K562 (cell line): ENCODE results near the gene PIGQ. TPM values are rescaled to one million over a fixed set of nuclear protein-coding genes. Genes with fewer than 3 reads are reported as not detected.

Experiments
- BCL6 ChIP-seq: fragments of 250-450 bp; sonication (Bioruptor Pico); IDR thresholded peaks from 2 replicates; pipeline ENCODE4 v1.4.0; 2020
- CGGBP1 ChIP-seq: fragments of 250-450 bp; sonication (Bioruptor Pico); IDR thresholded peaks from 2 replicates; pipeline ENCODE4 v1.9.0; 2021; ENCODE audit warnings: mild to moderate bottlenecking
- CHD2 ChIP-seq: IDR thresholded peaks from 2 replicates; pipeline ENCODE4 v1.6.1; 2011; ENCODE audit warnings: low read depth, low read length
- GABPA ChIP-seq: fragments of 200-800 bp; sonication (Bioruptor generic); conservative IDR thresholded peaks from 2 replicates; pipeline ENCODE4 v1.6.1; 2016; ENCODE audit warnings: low read depth, missing genetic modification characterization, missing compliant biosample characterization
- HINFP ChIP-seq: fragments of 450-650 bp; conservative IDR thresholded peaks from 2 replicates; pipeline ENCODE4 v1.6.1; 2016; ENCODE audit warnings: missing genetic modification characterization, low read depth, mild to moderate bottlenecking, control low read depth, missing compliant biosample characterization
- HSF4 ChIP-seq: fragments of 250-450 bp; sonication (Bioruptor Pico); IDR thresholded peaks from 2 replicates; pipeline ENCODE4 v2.1.2; 2022; ENCODE audit warnings: mild to moderate bottlenecking, moderate library complexity, borderline replicate concordance
- KLF13 ChIP-seq: fragments of 450-650 bp; IDR thresholded peaks from 2 replicates; pipeline ENCODE4 v1.6.1; 2016; ENCODE audit warnings: missing genetic modification characterization, low read depth, mild to moderate bottlenecking, missing compliant biosample characterization, moderate library complexity, borderline replicate concordance
- RBFOX2 ChIP-seq: fragments of 200-400 bp; formaldehyde crosslinking; IDR thresholded peaks from 2 replicates; pipeline ENCODE4 v1.6.1; 2017; ENCODE audit warnings: low read depth, mild to moderate bottlenecking, low read length, moderate library complexity
- RFX5 ChIP-seq: IDR thresholded peaks from 2 replicates; pipeline ENCODE4 v1.6.1; 2011; ENCODE audit warnings: low read depth, mild to moderate bottlenecking, improper control_type of control experiment, low read length
- TFAP4 ChIP-seq: sonication (generic); formaldehyde crosslinking; IDR thresholded peaks from 2 replicates; pipeline ENCODE4 v1.8.0; 2022; ENCODE audit warnings: missing genetic modification reagents, mild to moderate bottlenecking, moderate library complexity, borderline replicate concordance
- THAP12 ChIP-seq: fragments of 250-450 bp; sonication (Bioruptor Pico); IDR thresholded peaks from 2 replicates; pipeline ENCODE4 v1.9.0; 2021; ENCODE audit warnings: mild to moderate bottlenecking, inconsistent platforms
- UBTF ChIP-seq, 2 experiments: IDR thresholded peaks; 2 replicates each; pipeline ENCODE4 v1.6.1; 2012; ENCODE audit warnings: improper control_type of control experiment in 2 of 2, low read depth in 2 of 2, low read length in 2 of 2, borderline replicate concordance in 1 of 2
- VEZF1 ChIP-seq: fragments of 200-800 bp; sonication (Bioruptor generic); IDR thresholded peaks from 2 replicates; pipeline ENCODE4 v1.6.1; 2017; ENCODE audit warnings: missing genetic modification characterization, missing compliant biosample characterization
- ZBTB9 ChIP-seq: fragments of 450-650 bp; formaldehyde crosslinking; IDR thresholded peaks from 2 replicates; pipeline ENCODE4 v1.4.0; 2020; ENCODE audit warnings: mild to moderate bottlenecking, moderate library complexity
- polyA plus RNA-seq, 8 experiments: library from polyadenylated mRNA; depleted of rRNA in 4 of 8; stranded (reverse) in 5 of 8; unstranded in 3 of 8; fragments of >200 nt; fragmentation: Nextera tagmentation in 2 of 8; fragmentation: Illumina TruSeq in 1 of 8; extraction: Ambion mirVana in 2 of 8; extraction: Trizol in 1 of 8; gene quantifications; 2 replicates each; pipeline versions ENCODE4 v1.2.1 to v1.2.3, GENCODE V29; 2011 to 2014; ENCODE audit warnings: inconsistent platforms in 1 of 8, missing spikeins in 1 of 8
- total RNA-seq, 7 experiments: library from RNA; depleted of rRNA in 6 of 7; stranded (reverse); fragments of >200 nt in 6 of 7; fragmentation: Illumina TruSeq in 2 of 7; extraction: Trizol in 2 of 7; gene quantifications; 2 replicates each; pipeline versions ENCODE4 v1.2.1 to v1.2.3, GENCODE V29; 2011 to 2021; ENCODE audit warnings: low replicate concordance in 1 of 7

PIGQ gene
- total and polyA plus RNA-seq, 9 of the 15 experiments (the other 6 are each of a cell fraction or from before 2014, with no cell fraction given) = 0.20 to 49.6 (median 11.7) TPM

- TF ChIP-seq HSF4 (CRISPR knock-in tag) (no peak), TFAP4 (CRISPR knock-in tag) (no peak; the same call in 1 of the 2 replicates), CGGBP1 (CRISPR knock-in tag) (no peak), RFX5 (no peak), THAP12 (CRISPR knock-in tag) (no peak), UBTF (IDR thresholded peaks at IDR 0.05; ENCODE audit: borderline replicate concordance in 1 of 2, low read depth in 2 of 2, low read length in 2 of 2) (0 out of 4 replicates have a peak, but pooled peaks of 1 of the 2 experiments have one; percentile 22), GABPA (tag) (peak; percentile 96), ZBTB9 (CRISPR knock-in tag) (no peak), VEZF1 (CRISPR knock-in tag) (peak; percentile 67; the same call in 1 of the 2 replicates), CHD2 (no peak), HINFP (tag) (no peak), BCL6 (CRISPR knock-in tag) (no peak), RBFOX2 (peak; percentile 59), KLF13 (no peak)
These were observed at the start of gene PIGQ (continued) for GRCh38 chr16:569445-570254.
